ENCODE data around the gene CTTN. TPM values are rescaled to one million over a fixed set of nuclear protein-coding genes. Genes with fewer than 3 reads are reported as not detected.
A peak's percentile ranks its signal among the peaks of the same experiment; 100 is the strongest.

Gene CTTN
- total and polyA plus RNA-seq, 9 of the 15 experiments (the other 6 are each of a cell fraction or from before 2014, with no cell fraction given) = 9.9 to 158 (median 99.7) TPM

- TF ChIP-seq, protein P1, sequence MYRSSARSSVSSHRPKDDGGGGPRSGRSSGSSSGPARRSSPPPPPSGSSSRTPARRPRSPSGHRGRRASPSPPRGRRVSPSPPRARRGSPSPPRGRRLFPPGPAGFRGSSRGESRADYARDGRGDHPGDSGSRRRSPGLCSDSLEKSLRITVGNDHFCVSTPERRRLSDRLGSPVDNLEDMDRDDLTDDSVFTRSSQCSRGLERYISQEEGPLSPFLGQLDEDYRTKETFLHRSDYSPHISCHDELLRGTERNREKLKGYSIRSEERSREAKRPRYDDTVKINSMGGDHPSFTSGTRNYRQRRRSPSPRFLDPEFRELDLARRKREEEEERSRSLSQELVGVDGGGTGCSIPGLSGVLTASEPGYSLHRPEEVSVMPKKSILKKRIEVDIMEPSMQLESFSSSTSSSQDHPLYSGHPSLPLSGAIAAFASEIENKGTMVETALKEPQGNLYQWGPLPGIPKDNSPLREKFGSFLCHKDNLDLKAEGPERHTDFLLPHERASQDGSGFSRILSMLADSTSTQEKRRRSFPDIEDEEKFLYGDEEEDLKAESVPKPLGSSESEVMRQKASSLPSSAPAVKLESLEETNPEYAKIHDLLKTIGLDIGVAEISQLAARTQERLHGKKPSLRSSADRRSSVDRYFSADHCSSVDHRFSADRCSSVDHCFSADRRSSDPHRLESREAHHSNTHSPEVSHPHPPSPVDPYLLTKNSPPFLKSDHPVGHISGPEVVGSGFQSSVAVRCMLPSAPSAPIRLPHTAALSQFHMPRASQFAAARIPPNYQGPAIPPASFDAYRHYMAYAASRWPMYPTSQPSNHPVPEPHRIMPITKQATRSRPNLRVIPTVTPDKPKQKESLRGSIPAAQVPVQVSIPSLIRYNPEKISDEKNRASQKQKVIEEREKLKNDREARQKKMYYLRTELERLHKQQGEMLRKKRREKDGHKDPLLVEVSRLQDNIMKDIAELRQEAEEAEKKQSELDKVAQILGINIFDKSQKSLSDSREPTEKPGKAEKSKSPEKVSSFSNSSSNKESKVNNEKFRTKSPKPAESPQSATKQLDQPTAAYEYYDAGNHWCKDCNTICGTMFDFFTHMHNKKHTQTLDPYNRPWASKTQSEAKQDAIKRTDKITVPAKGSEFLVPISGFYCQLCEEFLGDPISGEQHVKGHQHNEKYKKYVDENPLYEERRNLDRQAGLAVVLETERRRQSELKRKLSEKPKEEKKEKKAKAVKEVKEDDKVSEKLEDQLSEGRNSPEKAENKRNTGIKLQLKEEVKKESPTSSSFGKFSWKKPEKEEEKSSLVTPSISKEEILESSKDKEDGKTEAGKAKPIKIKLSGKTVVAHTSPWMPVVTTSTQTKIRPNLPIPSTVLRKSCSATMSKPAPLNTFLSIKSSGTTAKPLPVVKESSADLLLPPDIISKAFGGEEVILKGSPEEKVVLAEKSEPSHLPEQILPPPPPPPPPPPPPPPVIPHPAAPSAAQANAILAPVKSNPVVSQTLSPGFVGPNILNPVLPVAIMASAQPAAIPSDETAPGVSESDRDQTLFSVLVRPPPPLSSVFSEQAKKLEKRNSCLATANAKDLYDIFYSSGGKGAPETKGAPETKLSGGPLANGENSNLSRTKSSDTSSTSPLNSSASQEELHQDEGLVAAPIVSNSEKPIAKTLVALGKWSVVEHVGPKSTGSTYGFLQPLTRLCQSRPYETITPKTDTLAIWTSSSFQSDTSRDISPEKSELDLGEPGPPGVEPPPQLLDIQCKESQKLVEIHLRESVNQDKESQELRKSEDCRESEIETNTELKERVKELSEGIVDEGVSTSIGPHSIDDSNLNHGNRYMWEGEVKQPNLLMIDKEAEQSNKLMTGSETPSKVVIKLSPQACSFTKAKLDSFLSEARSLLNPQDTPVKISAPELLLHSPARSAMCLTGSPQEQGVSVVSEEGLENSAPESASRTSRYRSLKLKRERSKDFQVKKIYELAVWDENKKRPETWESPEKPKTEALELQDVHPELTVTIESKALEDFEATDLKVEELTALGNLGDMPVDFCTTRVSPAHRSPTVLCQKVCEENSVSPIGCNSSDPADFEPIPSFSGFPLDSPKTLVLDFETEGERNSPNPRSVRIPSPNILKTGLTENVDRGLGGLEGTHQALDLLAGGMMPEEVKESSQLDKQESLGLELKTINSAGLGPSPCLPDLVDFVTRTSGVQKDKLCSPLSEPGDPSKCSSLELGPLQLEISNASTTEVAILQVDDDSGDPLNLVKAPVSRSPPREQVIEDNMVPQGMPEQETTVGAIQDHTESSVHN (IDR thresholded peaks at IDR 0.05; ENCODE audit: borderline replicate concordance in 1 of 2, low read depth in 1 of 2) = peak in 1 of 2 experiments; percentile 83; a peak in 2 of 4 replicates
- TF ChIP-seq ZNF232 (CRISPR knock-in tag; IDR thresholded peaks at IDR 0.05) = no peak
- TF ChIP-seq, protein P2, sequence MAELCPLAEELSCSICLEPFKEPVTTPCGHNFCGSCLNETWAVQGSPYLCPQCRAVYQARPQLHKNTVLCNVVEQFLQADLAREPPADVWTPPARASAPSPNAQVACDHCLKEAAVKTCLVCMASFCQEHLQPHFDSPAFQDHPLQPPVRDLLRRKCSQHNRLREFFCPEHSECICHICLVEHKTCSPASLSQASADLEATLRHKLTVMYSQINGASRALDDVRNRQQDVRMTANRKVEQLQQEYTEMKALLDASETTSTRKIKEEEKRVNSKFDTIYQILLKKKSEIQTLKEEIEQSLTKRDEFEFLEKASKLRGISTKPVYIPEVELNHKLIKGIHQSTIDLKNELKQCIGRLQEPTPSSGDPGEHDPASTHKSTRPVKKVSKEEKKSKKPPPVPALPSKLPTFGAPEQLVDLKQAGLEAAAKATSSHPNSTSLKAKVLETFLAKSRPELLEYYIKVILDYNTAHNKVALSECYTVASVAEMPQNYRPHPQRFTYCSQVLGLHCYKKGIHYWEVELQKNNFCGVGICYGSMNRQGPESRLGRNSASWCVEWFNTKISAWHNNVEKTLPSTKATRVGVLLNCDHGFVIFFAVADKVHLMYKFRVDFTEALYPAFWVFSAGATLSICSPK (IDR thresholded peaks at IDR 0.05; ENCODE audit: borderline replicate concordance) = no peak
- TF ChIP-seq NR2C2 (CRISPR knock-in tag; IDR thresholded peaks at IDR 0.05) = no peak
- TF ChIP-seq NR2C2 (tag; IDR thresholded peaks at IDR 0.05) = no peak; the same call in 1 of the 2 replicates
- peak; percentile 75; the same call in 1 of the 2 replicates for TF ChIP-seq FOXP1 (CRISPR knock-in tag; IDR thresholded peaks at IDR 0.05)
- TF ChIP-seq TEAD4 (IDR thresholded peaks at IDR 0.05; ENCODE audit: low read length) = peak; percentile 67; the same call in 1 of the 2 replicates
- 0 out of 2 replicates have a peak, but pooled peaks have one; percentile 44 for TF ChIP-seq TEAD4 (CRISPR knock-in tag; IDR thresholded peaks at IDR 0.05; ENCODE audit: borderline replicate concordance)
- TF ChIP-seq, protein P3, sequence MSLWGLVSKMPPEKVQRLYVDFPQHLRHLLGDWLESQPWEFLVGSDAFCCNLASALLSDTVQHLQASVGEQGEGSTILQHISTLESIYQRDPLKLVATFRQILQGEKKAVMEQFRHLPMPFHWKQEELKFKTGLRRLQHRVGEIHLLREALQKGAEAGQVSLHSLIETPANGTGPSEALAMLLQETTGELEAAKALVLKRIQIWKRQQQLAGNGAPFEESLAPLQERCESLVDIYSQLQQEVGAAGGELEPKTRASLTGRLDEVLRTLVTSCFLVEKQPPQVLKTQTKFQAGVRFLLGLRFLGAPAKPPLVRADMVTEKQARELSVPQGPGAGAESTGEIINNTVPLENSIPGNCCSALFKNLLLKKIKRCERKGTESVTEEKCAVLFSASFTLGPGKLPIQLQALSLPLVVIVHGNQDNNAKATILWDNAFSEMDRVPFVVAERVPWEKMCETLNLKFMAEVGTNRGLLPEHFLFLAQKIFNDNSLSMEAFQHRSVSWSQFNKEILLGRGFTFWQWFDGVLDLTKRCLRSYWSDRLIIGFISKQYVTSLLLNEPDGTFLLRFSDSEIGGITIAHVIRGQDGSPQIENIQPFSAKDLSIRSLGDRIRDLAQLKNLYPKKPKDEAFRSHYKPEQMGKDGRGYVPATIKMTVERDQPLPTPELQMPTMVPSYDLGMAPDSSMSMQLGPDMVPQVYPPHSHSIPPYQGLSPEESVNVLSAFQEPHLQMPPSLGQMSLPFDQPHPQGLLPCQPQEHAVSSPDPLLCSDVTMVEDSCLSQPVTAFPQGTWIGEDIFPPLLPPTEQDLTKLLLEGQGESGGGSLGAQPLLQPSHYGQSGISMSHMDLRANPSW (CRISPR knock-in tag; IDR thresholded peaks at IDR 0.05) = no peak
- TF ChIP-seq CBFA2T2 (conservative IDR thresholded peaks at IDR 0.05) = peak; percentile 21; the same call in 1 of the 2 replicates
- TF ChIP-seq RBFOX2 (IDR thresholded peaks at IDR 0.05; ENCODE audit: low read depth, low read length) = peak; percentile 53; the same call in 1 of the 2 replicates
Measured at GRCh38 chr11:70423523-70424505, 25.5 kb downstream of the CTTN start (continued).

All from K562 (cell line).